HG03103 (cell line): ENCODE data around the gene KIF7.

Source experiments
- ATAC-seq: cut with Tn5 transposase; IDR thresholded peaks from one replicate; pipeline ENCODE4 v1.9.1; 2021; ENCODE audit warnings: low read depth; ENCODE audit not compliant: unreplicated experiment

KIF7 gene

GRCh38 chr15:89669941-89670340, 14.7 kb upstream of the KIF7 start:
- no peak for ATAC-seq

- ATAC-seq = no peak
Observed at GRCh38 chr15:89669309-89669865, 14.1 kb upstream of the KIF7 start.

GRCh38 chr15:89668171-89668570, 12.9 kb upstream of the KIF7 start:
- ATAC-seq = no peak

- no peak for ATAC-seq
Observed at GRCh38 chr15:89667706-89667960, 12.4 kb upstream of the KIF7 start.

- ATAC-seq = no peak
Observed at GRCh38 chr15:89666858-89667705, 11.8 kb upstream of the KIF7 start.

GRCh38 chr15:89666184-89666857, 11.1 kb upstream of the KIF7 start:
- ATAC-seq = no peak

GRCh38 chr15:89665449-89666181, 10.3 kb upstream of the KIF7 start:
- no peak for ATAC-seq

GRCh38 chr15:89664441-89665350, 9.4 kb upstream of the KIF7 start:
- no peak for ATAC-seq

GRCh38 chr15:89662893-89663626, 7.8 kb upstream of the KIF7 start:
- no peak for ATAC-seq

- no peak for ATAC-seq
Observed at GRCh38 chr15:89660556-89660955, 5.3 kb upstream of the KIF7 start.

GRCh38 chr15:89659295-89659694, 4.0 kb upstream of the KIF7 start:
- ATAC-seq = no peak

GRCh38 chr15:89657686-89658200, 2.5 kb upstream of the KIF7 start:
- no peak for ATAC-seq

- no peak for ATAC-seq
Observed at GRCh38 chr15:89656116-89656815, 999 bp upstream of the KIF7 start.

GRCh38 chr15:89654301-89654761, 936 bp downstream of the KIF7 start:
- no peak for ATAC-seq

- ATAC-seq = no peak
Observed at GRCh38 chr15:89653578-89653977, 1.7 kb downstream of the KIF7 start.

- ATAC-seq = no peak
Observed at GRCh38 chr15:89652666-89653065, 2.6 kb downstream of the KIF7 start.

- ATAC-seq = no peak
Observed at GRCh38 chr15:89652131-89652530, 3.1 kb downstream of the KIF7 start.

GRCh38 chr15:89649716-89650115, 5.6 kb downstream of the KIF7 start:
- ATAC-seq = no peak
